Thyroid gland (tissue), 4 donors: ENCODE data around the gene ZNF480. TPM values are rescaled to one million over a fixed set of nuclear protein-coding genes. Genes with fewer than 3 reads are reported as not detected.
"Not testable (repeated sequence)": the region's sequence is repeated elsewhere in the genome, so short reads cannot be mapped to it uniquely, and the experiment has no call there.

Source experiments
- DNase-seq, 2 donors: peaks; one replicate each; pipeline ENCODE4 v3.0.0-alpha.2; 2019
- H3K27ac ChIP-seq, 3 donors: fragments of 200-600 bp; sonication (generic); 1 replicate in 2 of 3; 2 replicates in 1 of 3; pipeline ENCODE4 v1.5.1; 2016 to 2019; ENCODE audit warnings: mild to moderate bottlenecking in 1 of 3, moderate library complexity in 1 of 3
- H3K27me3 ChIP-seq: fragments of 200-600 bp; sonication (generic); one replicate; pipeline ENCODE4 v1.5.1; 2019
- H3K36me3 ChIP-seq, 2 donors: fragments of 200-600 bp; sonication (generic); one replicate each; pipeline ENCODE4 v1.5.1; 2016 to 2019
- H3K4me1 ChIP-seq, 2 donors: fragments of 200-600 bp; sonication (generic); one replicate each; pipeline ENCODE4 v1.5.1; 2017 to 2019
- H3K4me3 ChIP-seq, 3 donors: fragments of 200-600 bp; sonication (generic); replicated peaks in 1 of 3; 1 replicate in 2 of 3; 2 replicates in 1 of 3; pipeline ENCODE4 v1.5.1; 2016; ENCODE audit warnings: mild to moderate bottlenecking in 1 of 3
- H3K9me3 ChIP-seq: fragments of 200-600 bp; sonication (generic); one replicate; pipeline ENCODE4 v1.5.1; 2017
- POLR2A ChIP-seq, 2 donors: fragments of 450-650 bp; IDR thresholded peaks; one replicate each; pipeline ENCODE4 v1.6.1; 2017; ENCODE audit warnings: antibody characterized with exemption in 2 of 2, mild to moderate bottlenecking in 2 of 2, moderate library complexity in 1 of 2
- WGBS, 2 donors: methylation state at CpG; one replicate each; pipeline ENCODE4 v1.1.5; 2017; 5-methylcytosine and 5-hydroxymethylcytosine counted together
- intact Hi-C: fragments of 100-400 bp; cut with DNase I; formaldehyde crosslinking; loops from one replicate; pipeline ENCODE4 v1.15.1; 2023
- total RNA-seq, 4 donors: library from RNA; depleted of rRNA; stranded (reverse); fragments of >200 nt; gene quantifications; one replicate each; pipeline ENCODE4 v1.2.3, GENCODE V29; 2016
- TF ChIP-seq, protein P1 (sequence below), 6 experiments: fragments of 200-600 bp in 3 of 6; fragments of 450-650 bp in 3 of 6; sonication (generic) in 3 of 6; IDR thresholded peaks; one replicate each; pipeline ENCODE4 v1.5.1; 2016 to 2019; ENCODE audit warnings: antibody characterized with exemption in 6 of 6, mild to moderate bottlenecking in 2 of 6, inconsistent platforms in 1 of 6, moderate library complexity in 1 of 6

The ZNF480 gene
- total RNA-seq, 4 donors from 2014 or later: 12.6 to 14.4 (median 12.8) TPM

DNA sequence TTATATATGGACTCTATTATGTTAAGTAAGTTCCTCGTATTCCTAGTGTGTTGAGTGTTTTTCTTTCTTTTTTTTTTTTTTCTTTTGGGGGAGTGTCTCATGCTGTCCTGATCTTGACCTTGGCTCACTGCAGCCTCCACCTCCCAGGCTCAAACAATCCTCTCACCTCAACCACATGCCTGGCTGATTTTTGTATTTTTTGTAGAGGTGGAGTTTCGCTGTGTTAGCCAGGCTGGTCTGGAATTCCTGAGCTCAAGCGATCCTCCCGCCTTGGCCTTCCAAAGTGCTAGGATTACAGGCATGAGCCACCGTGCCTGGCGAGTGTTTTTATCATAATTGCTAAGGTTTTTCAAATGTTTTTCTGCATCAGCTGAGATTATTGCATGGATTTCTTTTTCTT, 10.7 kb upstream of the ZNF480 start:
- peaks cover 6 to 7% of the 10 kb centered on the region in 2 donors for H3K4me1 ChIP-seq
- H3K36me3 ChIP-seq: peaks cover 20 to 30% of the 10 kb centered on the region in 2 donors
- intact Hi-C loops: no loop called here
- H3K9me3 ChIP-seq: no peaks in the 10 kb centered on the region
- 38 to 52% methylated on average over 6 of the region's 6 CpGs for WGBS, 2 donors
- DNase-seq: peak; percentile 71 to 73
- H3K4me3 ChIP-seq: no peak overlapping the region
- H3K27me3 ChIP-seq: no peaks in the 10 kb centered on the region
- H3K27ac ChIP-seq: peak overlapping the region in 1 of 3 donors; percentile 34
- TF ChIP-seq POLR2A (IDR thresholded peaks at IDR 0.05): no peak
- TF ChIP-seq, protein P1, sequence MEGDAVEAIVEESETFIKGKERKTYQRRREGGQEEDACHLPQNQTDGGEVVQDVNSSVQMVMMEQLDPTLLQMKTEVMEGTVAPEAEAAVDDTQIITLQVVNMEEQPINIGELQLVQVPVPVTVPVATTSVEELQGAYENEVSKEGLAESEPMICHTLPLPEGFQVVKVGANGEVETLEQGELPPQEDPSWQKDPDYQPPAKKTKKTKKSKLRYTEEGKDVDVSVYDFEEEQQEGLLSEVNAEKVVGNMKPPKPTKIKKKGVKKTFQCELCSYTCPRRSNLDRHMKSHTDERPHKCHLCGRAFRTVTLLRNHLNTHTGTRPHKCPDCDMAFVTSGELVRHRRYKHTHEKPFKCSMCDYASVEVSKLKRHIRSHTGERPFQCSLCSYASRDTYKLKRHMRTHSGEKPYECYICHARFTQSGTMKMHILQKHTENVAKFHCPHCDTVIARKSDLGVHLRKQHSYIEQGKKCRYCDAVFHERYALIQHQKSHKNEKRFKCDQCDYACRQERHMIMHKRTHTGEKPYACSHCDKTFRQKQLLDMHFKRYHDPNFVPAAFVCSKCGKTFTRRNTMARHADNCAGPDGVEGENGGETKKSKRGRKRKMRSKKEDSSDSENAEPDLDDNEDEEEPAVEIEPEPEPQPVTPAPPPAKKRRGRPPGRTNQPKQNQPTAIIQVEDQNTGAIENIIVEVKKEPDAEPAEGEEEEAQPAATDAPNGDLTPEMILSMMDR (IDR thresholded peaks at IDR 0.05): no peak

DNA sequence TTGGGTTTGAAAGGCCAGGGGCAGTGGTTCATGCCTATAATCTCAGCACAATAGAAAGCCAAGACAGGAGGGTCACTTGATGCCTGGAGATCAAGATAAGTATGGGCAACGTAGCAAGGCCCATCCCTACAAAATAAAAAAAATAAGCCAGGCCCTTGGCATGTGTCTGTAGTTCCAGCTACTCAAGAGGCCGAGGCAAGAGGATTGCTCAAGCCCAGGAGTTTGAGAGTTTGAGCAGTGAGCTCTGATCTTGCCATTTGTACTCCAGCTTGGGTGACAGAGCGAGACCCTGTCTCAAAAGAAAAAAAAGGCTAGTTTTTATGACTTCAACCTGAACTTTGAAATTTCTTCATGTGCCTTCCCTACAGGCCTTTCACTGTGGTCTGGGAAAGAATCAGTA, 5.2 kb upstream of the ZNF480 start:
- 28 to 49% methylated on average over 3 of the region's 3 CpGs for WGBS, 2 donors
- peaks cover 0 to 10% of the 10 kb centered on the region in 2 donors for H3K36me3 ChIP-seq
- TF ChIP-seq, protein P1 (IDR thresholded peaks at IDR 0.05): no peak
- H3K27ac ChIP-seq: peak overlapping the region; percentile 68 to 75 (median 71)
- no peaks in the 10 kb centered on the region for H3K9me3 ChIP-seq
- peaks cover 15 to 22% of the 10 kb centered on the region in 2 donors for H3K4me1 ChIP-seq
- H3K4me3 ChIP-seq: no peak overlapping the region
- intact Hi-C loops: no loop called here
- DNase-seq: peak; percentile 81 to 82
- H3K27me3 ChIP-seq: no peaks in the 10 kb centered on the region

DNA sequence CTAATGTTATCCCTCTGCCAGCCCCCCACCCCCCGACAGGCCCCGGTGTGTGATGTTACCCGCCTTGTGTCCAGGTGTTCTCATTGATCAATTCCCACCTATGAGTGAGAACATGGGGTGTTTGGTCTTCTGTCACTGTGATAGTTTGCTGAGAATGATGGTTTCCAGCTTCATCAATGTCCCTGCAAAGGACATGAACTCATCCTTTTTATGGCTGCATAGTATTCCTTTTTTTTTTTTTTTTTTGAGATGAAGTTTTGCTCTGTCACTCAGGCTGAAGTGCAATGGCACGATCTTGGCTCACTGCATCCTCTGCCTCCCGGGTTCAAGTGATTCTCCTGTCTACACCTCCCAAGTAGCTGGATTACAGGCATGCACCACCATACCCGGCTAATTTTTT, 4.0 kb upstream of the ZNF480 start:
- DNase-seq, intact Hi-C loops, H3K27me3 ChIP-seq, H3K9me3 ChIP-seq, H3K4me3 ChIP-seq, H3K27ac ChIP-seq, H3K36me3 ChIP-seq: not testable (repeated sequence)
- 92 to 99% methylated on average over 6 of the region's 6 CpGs for whole genome bisulfite sequencing, 2 donors
- peaks cover 12 to 24% of the 10 kb centered on the region in 2 donors for H3K4me1 ChIP-seq

DNA sequence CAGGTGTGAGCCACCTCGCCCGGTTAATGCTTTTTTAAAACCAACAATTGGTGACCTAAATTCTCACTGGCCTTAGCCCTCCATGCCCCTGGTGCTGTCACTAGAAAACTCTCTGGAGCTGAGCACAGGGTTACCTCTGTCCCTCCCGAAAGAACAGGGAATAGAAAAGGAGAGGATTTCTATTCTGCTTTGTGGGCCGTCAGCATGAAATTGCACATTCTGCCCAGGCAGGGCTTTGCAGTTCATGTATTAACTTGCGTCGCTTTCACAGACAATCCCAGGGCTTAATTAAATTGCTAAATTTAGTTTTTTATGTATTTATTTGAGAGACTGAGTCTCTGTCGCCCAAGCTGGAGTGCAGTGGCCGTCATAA, 583 bp upstream of the ZNF480 start:
- peak overlapping the region; percentile 42 to 73 (median 58) for H3K27ac ChIP-seq
- 19 to 33% methylated on average over 8 of the region's 8 CpGs for WGBS, 2 donors
- peaks cover 12 to 30% of the 10 kb centered on the region in 2 donors for H3K4me1 ChIP-seq
- H3K4me3 ChIP-seq: peak overlapping the region in 2 of 3 donors; percentile 36 to 81
- no peaks in the 10 kb centered on the region for H3K27me3 ChIP-seq
- H3K36me3 ChIP-seq: peaks cover 0 to 14% of the 10 kb centered on the region in 2 donors
- no peak for TF ChIP-seq POLR2A (IDR thresholded peaks at IDR 0.05)
- TF ChIP-seq, protein P1 (IDR thresholded peaks at IDR 0.05): no peak
- peak in 1 of 2 donors; percentile 21 for DNase-seq
- no peaks in the 10 kb centered on the region for H3K9me3 ChIP-seq
- intact Hi-C loops: no loop called here

DNA sequence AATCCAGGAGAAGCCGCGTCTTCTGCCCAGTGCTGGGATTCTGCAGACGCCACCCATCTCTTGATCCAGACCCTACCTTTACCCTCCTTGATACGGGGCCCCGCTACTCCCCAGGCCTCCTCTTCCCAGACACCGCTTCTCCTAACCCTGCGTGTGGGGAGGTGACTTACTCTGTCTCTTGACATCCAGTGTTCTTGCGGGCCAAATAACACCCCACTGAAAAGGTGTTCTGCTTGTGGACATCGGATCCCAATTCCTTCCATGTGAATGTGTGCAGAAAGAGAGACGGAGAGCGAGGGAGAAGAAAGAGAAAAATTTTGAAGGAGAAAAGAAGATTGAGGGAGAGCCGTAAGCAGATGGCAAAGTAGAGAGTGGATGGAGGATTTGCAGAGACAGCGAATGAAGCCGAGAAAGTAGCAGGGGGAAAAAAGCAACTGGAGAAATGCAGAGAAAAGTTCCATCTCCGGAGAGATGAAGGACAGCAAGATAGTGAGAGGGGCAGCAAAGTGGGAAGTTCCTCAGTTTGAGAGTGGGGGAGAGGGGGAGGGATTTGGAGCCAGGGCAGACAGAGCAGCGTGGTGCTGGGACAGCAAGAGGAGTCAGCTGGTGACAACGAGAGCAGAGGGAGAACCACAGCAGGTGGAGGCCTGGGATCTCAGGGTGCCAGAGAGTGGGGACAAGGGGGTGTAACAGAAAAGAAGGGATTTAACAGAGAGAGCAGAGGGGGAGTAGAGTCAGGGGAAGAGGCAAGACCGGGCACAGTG, 814 bp downstream of the ZNF480 start:
- H3K36me3 ChIP-seq: peaks cover 7 to 21% of the 10 kb centered on the region in 2 donors
- H3K4me3 ChIP-seq: peak overlapping the region; percentile 38 to 99 (median 85)
- TF ChIP-seq POLR2A (IDR thresholded peaks at IDR 0.05): no peak
- TF ChIP-seq, protein P1 (IDR thresholded peaks at IDR 0.05): no peak
- intact Hi-C loops: no loop called here
- peak overlapping the region; percentile 83 to 88 (median 84) for H3K27ac ChIP-seq
- no peak for DNase-seq
- peaks cover 6 to 18% of the 10 kb centered on the region in 2 donors for H3K4me1 ChIP-seq
- H3K9me3 ChIP-seq: no peaks in the 10 kb centered on the region
- 15 to 17% methylated on average over 18 of the region's 18 CpGs for WGBS, 2 donors
- no peaks in the 10 kb centered on the region for H3K27me3 ChIP-seq
